Right lobe of liver (tissue), 4 donors: ENCODE results near the gene VAPB.

Experiments used
- CTCF ChIP-seq, 4 donors: fragments of 200-600 bp in 3 of 4; fragments of 450-650 bp in 1 of 4; IDR thresholded peaks; one replicate each; pipeline versions ENCODE4 v1.5.1 to v1.8.0; 2016 to 2022; ENCODE audit warnings: antibody characterized with exemption in 4 of 4, mild to moderate bottlenecking in 2 of 4
- POLR2A ChIP-seq: fragments of 450-650 bp; IDR thresholded peaks from one replicate; pipeline ENCODE4 v1.6.1; 2017; ENCODE audit warnings: antibody characterized with exemption, mild to moderate bottlenecking
- donor health status: DM: no; HTN: no; CAD: no.
- donor health status: DM: no; HTN: no; CAD: no.
- donor health status: DM: no; HTN: yes; CAD: no.

- no peak for TF ChIP-seq POLR2A
- TF ChIP-seq CTCF (IDR thresholded peaks at IDR 0.05) = no peak
Measured at GRCh38 chr20:58469616-58470015, 80.6 kb downstream of the VAPB start.
